SH-SY5Y (cell line): Measurements from ENCODE around the gene CRTC3.

Source experiments
- GATA2 ChIP-seq: IDR thresholded peaks from 2 replicates; pipeline ENCODE4 v1.6.1; 2011; ENCODE audit warnings: mild to moderate bottlenecking, low read depth, low read length
- GATA3 ChIP-seq: IDR thresholded peaks from 2 replicates; pipeline ENCODE4 v1.6.1; 2011; ENCODE audit warnings: low read depth, mild to moderate bottlenecking, low read length, moderate library complexity

GRCh38 chr15:90483637-90484036 is 46.1 kb upstream of the CRTC3 start:
- TF ChIP-seq GATA2 (no peak), GATA3 (no peak)
